AG04449 (cell line): Measurements from ENCODE around the gene ZNF592.

Experiments
- CTCF ChIA-PET: fragments of 350-600 bp; formaldehyde crosslinking; extraction: SDS; loops from one replicate; lab custom pipeline; 2021; ENCODE audit warnings: antibody characterized with exemption; lab: Yijun Ruan, JAX
- POLR2A ChIA-PET: fragments of 400-600, 350-600 bp; formaldehyde crosslinking; extraction: SDS; loops from one replicate; lab custom pipeline; 2020; ENCODE audit warnings: antibody characterized with exemption, inconsistent platforms; lab: Yijun Ruan, JAX
- DNase-seq: peaks from one replicate; pipeline ENCODE4 v3.0.0-alpha.2; 2010; ENCODE audit warnings: low read depth, low spot score
- H3K4me3 ChIP-seq: 2 replicates; pipeline ENCODE4 v1.5.1; 2011; ENCODE audit warnings: low read depth, mild to moderate bottlenecking, control low read depth, low read length
- CTCF ChIP-seq: IDR thresholded peaks from one replicate; pipeline ENCODE4 v1.5.1; 2011; ENCODE audit warnings: mild to moderate bottlenecking, moderate library complexity, low read length, control low read depth, inconsistent platforms; ENCODE audit not compliant: insufficient read depth; ENCODE audit errors: missing control alignments

The ZNF592 gene

DNA sequence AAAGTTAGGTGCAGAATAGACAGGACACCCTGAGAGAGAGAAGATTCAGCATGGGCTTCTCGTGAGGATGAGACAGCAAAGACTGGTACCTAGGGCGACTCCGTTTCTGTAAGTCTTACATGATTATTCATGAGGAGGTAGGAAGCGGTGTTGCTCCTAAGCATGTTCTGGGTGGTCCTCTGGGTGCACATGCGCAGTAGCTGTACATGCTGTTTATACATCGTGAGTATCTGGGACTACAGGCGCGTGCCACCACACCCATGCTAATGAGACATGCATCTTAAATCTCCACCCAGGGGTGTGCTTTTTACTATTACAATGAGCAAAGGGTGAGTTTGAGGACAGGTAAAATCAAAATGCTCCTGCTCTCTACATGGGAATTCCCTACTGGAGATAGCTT is 81.0 kb downstream of the ZNF592 start:
- ChIA-PET POLR2A (no interaction called here), CTCF (interaction anchor here (1.7 kb wide), 1 partner anchor 17 kb away, joined by 9 read pairs; no protein-coding TSS in a partner anchor)
- TF ChIP-seq CTCF, result no peak
- no peak for DNase-seq
- H3K4me3 ChIP-seq, result no peak overlapping the region

- CTCF ChIA-PET, result no interaction called here
- TF ChIP-seq CTCF, result no peak
- POLR2A ChIA-PET, result no interaction called here
- DNase-seq, result no peak
- H3K4me3 ChIP-seq, result no peak overlapping the region
Observed at GRCh38 chr15:84830036-84830435, 81.6 kb downstream of the ZNF592 start.

GRCh38 chr15:84831028-84831427 is 82.6 kb downstream of the ZNF592 start:
- TF ChIP-seq CTCF, result no peak
- ChIA-PET CTCF (interaction anchor here (0.7 to 1.1 kb wide), 2 partner anchors 15 to 19 kb away, joined by 3 to 4 read pairs; no protein-coding TSS in a partner anchor), POLR2A (no interaction called here)
- DNase-seq, result no peak
- no peak overlapping the region for H3K4me3 ChIP-seq

GRCh38 chr15:84831613-84832012 is 83.2 kb downstream of the ZNF592 start:
- POLR2A ChIA-PET, result no interaction called here
- CTCF ChIA-PET, result interaction anchor here (1.1 kb wide), 1 partner anchor 14 kb away, joined by 4 read pairs; no protein-coding TSS in a partner anchor
- H3K4me3 ChIP-seq, result no peak overlapping the region
- TF ChIP-seq CTCF, result no peak
- DNase-seq, result no peak

DNA sequence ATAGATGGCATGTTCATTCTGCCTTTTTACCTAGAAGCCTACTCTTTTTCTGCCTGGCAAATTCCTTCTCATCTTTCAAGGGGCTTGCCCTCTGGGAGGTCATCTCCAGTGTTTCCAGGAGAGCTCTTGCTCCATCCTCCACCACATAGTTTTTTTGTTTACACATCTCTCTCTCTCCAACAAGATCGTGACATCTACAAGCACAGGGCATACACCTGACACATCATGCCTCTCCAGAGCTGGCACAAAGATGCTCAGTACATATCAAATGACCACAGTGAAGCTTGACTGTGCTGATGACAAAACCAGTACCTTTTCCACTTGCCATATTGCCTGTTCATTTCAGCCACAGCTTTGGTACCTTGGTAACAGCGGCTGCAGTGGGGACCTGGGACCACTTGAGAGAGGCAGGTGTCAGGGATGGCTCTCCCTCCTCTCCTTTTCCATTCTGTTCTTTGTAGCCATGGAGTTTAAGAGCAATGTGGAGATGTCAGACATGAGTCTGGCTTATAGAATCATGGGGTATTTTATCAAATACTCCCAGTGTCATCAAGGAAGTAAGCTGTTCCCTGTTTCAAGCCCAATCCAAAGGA is 84.2 kb downstream of the ZNF592 start:
- no peak overlapping the region for H3K4me3 ChIP-seq
- ChIA-PET CTCF (interaction anchor here (1.0 to 1.1 kb wide), 2 partner anchors 12 to 13 kb away, joined by 3 read pairs; no protein-coding TSS in a partner anchor), POLR2A (no interaction called here)
- no peak for DNase-seq
- TF ChIP-seq CTCF, result no peak

GRCh38 chr15:84833447-84834228 is 85.2 kb downstream of the ZNF592 start:
- ChIA-PET POLR2A (no interaction called here), CTCF (interaction anchor here (1.0 to 1.9 kb wide), 2 partner anchors 12 to 13 kb away, joined by 3 to 12 read pairs; no protein-coding TSS in a partner anchor)
- TF ChIP-seq CTCF, result no peak
- no peak overlapping the region for H3K4me3 ChIP-seq
- DNase-seq, result no peak
